GM12892 (cell line): ENCODE results near the gene CBR3.
"Not testable (repeated sequence)": the region's sequence is repeated elsewhere in the genome, so short reads cannot be mapped to it uniquely, and the experiment has no call there.

Experiments used
- DNase-seq: peaks from one replicate; pipeline ENCODE4 v3.0.0; 2011; ENCODE audit not compliant: insufficient read length
- FAIRE-seq: peaks from 2 replicates; lab custom pipeline; 2011; peaks lifted over from hg19 to GRCh38; lab: Jason Lieb, UNC
- POLR2A ChIP-seq: IDR thresholded peaks from 2 replicates; pipeline ENCODE4 v1.6.1; 2011; ENCODE audit warnings: low read depth, low read length, control low read depth
- POLR2AphosphoS5 ChIP-seq: IDR thresholded peaks from 2 replicates; pipeline ENCODE4 v1.6.1; 2011; ENCODE audit warnings: low read depth, low read length, control low read depth
- TAF1 ChIP-seq: IDR thresholded peaks from 2 replicates; pipeline ENCODE4 v1.6.1; 2011; ENCODE audit warnings: low read depth, mild to moderate bottlenecking, control low read depth, low read length, borderline replicate concordance

CBR3 gene

DNA sequence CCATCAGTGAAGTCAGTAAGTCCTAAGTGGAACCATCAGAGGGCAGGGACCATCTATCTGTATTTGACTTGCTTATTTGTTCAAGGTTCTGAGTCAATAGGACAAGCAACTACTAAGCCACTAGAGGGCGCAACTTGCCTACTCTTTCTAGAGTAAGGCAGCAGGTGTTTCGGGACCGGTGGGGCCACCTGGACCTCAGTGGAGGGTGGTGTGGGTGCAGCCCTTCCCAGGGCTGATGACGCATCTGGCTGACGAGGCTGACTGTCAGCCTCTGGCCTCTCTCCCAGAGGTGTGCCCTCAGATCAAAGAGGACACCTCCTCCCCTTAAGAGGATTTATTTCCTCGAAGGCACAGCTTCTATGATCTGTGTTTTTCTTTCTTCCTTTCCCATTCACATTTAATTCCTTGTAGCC lies 6.6 kb downstream of the CBR3 start:
- DNase-seq (peak; percentile 52), FAIRE-seq (peak; percentile 87)
- TF ChIP-seq TAF1 (no peak), POLR2AphosphoS5 (no peak), POLR2A (no peak)

DNA sequence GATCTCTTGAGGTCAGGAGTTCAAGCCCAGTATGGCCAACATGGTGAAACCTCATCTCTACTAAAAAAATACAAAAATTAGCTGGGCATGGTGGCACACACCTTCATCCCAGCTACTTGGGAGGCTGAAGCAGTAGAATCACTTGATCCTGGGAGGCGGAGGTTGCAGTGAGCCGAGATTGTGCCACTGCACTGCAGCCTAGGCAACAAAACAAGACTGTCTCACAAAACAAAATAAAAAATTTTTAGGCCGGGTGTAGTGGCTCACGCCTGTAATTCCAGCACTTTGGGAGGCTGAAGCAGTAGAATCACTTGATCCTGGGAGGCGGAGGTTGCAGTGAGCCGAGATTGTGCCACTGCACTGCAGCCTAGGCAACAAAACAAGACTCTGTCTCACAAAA lies 9.4 kb downstream of the CBR3 start:
- not testable (repeated sequence) for DNase-seq, FAIRE-seq

GRCh38 chr21:36145259-36145658 lies 10.4 kb downstream of the CBR3 start:
- no peak for TF ChIP-seq POLR2AphosphoS5
- no peak for TF ChIP-seq TAF1
- TF ChIP-seq POLR2A: no peak
- FAIRE-seq (no peak), DNase-seq (no peak)

DNA sequence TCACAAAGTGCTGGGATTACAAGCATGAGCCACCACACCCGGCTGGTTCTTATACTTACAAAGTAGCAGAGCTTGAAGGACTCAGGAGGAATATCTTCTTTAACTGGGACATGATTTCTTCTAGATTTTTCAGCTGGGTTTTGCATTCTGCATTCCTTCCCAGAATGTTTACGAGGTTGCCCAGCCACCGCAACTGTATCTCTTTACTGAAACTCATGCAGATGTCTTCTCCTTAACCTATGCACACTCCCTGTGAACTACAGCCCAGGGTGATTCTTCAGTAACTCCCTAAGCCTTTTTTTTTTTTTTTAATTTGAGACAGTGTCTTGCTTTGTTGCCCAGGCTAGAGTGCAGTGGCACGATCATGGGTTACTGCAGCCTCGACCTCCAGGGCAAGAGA lies 13.0 kb downstream of the CBR3 start:
- no peak for FAIRE-seq
- TF ChIP-seq TAF1 (no peak), POLR2AphosphoS5 (no peak), POLR2A (no peak)
- no peak for DNase-seq

DNA sequence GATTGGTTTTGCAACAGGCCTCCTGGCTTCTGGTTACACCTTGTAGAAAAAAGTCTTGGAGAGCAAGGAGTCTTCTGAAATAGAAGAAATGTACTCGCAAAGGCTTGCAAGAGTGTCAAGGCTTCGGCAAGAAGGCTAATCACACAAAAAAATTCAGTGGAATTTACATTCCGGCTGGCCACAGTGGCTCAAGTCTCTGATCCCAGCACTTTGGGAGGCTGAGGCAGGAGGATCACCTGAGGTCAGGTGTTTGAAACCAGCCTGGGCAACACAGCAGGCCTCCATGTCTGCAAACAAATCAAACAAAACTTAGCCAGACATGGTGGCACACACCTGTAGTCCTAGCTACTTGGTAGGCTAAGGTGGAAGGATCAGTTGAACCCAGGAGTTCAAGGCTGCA lies 14.0 kb downstream of the CBR3 start:
- FAIRE-seq: no peak
- no peak for TF ChIP-seq POLR2A
- no peak for TF ChIP-seq TAF1
- TF ChIP-seq POLR2AphosphoS5: no peak
- no peak for DNase-seq

GRCh38 chr21:36149788-36150711 lies 15.2 kb downstream of the CBR3 start:
- FAIRE-seq (peak; percentile 72), DNase-seq (no peak)
- TF ChIP-seq POLR2AphosphoS5 (peak; percentile 47; the same call in 1 of the 2 replicates), TAF1 (peak; percentile 27; the same call in 1 of the 2 replicates), POLR2A (peak; percentile 62)

DNA sequence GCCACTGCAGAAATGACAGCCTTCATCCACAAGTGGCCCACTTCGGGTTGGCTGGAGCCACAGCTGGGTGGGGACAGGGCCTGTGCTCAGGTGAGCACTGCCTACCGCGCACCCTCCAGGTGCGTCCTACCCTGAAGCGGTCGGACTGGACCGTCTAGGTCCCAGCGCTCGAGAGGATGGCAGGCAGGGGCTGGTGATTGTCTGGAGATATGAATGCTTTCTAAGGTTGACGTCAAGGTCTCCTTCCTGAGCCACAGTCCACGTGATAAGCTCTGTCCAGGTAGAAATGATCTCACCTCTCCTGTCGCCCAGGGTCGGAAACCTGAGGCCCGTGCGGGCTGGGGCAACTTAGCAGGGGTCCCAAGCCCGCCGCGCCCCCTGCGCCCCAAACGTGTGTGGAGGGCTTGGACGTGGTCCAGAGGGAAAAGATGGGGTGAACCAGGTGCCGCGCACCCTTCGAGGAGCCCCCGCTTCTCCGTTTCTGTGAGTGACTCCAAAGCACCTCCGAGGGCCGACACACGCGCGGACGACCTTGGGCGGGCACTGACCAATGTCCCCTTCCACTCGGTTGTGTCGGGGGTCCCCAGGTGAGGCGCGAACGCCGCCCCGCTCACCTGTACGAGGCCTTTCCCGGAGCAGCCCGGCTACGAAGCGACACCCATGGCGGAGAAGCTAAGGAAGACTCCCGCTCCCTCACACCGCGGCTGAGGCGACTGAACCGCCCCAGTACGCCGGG lies 20.9 kb downstream of the CBR3 start:
- DNase-seq (no peak), FAIRE-seq (no peak)
- TF ChIP-seq POLR2AphosphoS5: no peak

- peak; percentile 96 for DNase-seq
- FAIRE-seq: peak; percentile 95
- TF ChIP-seq TAF1: no peak
- no peak for TF ChIP-seq POLR2A
- TF ChIP-seq POLR2AphosphoS5: no peak
These were observed 21.5 kb downstream of the CBR3 start for GRCh38 chr21:36156339-36156814.

- peak; percentile 46 for DNase-seq
These were observed 22.2 kb downstream of the CBR3 start, which contains the start of gene DOP1B for GRCh38 chr21:36156815-36157670. Gene DOP1B (plus strand): TSS chr21:36156824. CDS start chr21:36164734, 7,910 bp downstream.

GRCh38 chr21:36159356-36159921 lies 24.6 kb downstream of the CBR3 start:
- DNase-seq: no peak
- no peak for FAIRE-seq

More at GRCh38 chr21:36156815-36157670, 22.2 kb downstream of the CBR3 start, which contains the start of gene DOP1B:
- FAIRE-seq: peak; percentile 38
- peak; percentile 29; the same call in 1 of the 2 replicates for TF ChIP-seq TAF1
- no peak for TF ChIP-seq POLR2AphosphoS5
- peak; percentile 42; the same call in 1 of the 2 replicates for TF ChIP-seq POLR2A

GRCh38 chr21:36160850-36161178 lies 25.9 kb downstream of the CBR3 start:
- FAIRE-seq (no peak), DNase-seq (no peak)
- TF ChIP-seq POLR2A: no peak
- TF ChIP-seq POLR2AphosphoS5: no peak
- TF ChIP-seq TAF1: no peak

More at GRCh38 chr21:36159356-36159921, 24.6 kb downstream of the CBR3 start:
- TF ChIP-seq TAF1 (no peak), POLR2AphosphoS5 (no peak), POLR2A (no peak)

DNA sequence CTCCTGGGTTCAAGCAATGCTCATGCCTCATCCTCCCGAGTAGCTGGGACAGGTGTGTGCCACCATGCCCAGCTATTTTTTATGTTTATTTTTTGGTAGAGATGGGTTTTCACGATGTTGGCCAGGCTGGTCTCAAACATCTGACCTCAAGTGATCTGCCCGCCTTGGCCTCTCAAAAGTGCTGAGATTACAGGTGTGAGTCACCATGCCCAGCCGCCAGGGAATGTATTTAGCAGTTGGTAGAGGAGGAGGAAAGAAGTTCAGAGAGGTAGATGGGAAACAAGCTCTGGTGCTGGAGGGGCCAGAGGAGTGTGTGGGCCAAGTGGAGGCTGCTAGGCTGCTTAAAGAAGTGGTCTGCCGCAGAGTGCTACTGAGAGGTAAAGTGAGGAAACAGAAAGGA lies 27.8 kb downstream of the CBR3 start:
- DNase-seq (no peak), FAIRE-seq (no peak)
- TF ChIP-seq TAF1: no peak
- no peak for TF ChIP-seq POLR2A
- TF ChIP-seq POLR2AphosphoS5: no peak
